ENCODE results near the gene ALDH5A1.
A peak's percentile ranks its signal among the peaks of the same experiment; 100 is the strongest.
"Not testable (repeated sequence)": the region's sequence is repeated elsewhere in the genome, so short reads cannot be mapped to it uniquely, and the experiment has no call there.

Gene ALDH5A1

DNA sequence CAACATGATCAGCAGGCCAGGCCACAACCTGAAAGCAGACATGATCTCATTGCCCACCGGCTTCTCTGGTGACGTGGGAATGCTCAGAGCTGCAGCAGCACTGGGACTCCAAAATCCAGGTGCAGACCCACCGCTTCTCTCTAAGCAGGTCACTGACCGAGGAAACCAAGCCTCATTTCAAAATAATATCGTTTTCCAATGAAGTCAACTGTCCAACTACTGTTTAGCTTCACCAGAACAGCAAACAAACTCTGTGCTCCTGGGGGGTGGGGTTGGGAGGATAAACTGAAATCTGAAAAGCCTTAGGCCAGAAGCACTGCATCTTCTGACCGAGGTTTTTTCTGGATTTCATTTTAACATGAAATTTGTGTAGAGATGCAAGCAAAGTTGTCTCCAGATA is 5.3 kb upstream of the ALDH5A1 start, which contains the start of gene GPLD1:
GPLD1 (minus strand) TSS at position 109 of the 400 bp plus-strand sequence; CDS start at position 42, 67 bp downstream.
- no peak for DNase-seq

DNA sequence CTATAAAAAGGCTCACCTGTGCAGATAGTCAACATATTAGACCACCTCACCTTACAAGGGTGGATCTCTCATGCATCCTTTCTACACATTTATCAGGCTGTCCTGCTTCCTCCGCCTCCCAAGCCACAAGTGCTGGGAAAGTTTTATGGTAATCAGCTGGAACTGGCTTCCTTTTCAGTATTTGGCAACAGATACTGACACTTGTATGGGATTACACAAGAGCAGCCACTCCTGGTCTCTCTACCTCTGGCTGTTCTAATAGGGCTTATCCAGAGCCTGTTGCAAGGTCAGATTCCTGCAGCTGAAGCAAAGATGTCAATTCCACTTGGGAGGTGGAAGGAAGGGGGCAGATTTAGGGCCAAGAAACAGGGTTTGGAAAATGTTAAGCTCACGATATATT is 4.9 kb upstream of the ALDH5A1 start:
- no peak for DNase-seq

DNA sequence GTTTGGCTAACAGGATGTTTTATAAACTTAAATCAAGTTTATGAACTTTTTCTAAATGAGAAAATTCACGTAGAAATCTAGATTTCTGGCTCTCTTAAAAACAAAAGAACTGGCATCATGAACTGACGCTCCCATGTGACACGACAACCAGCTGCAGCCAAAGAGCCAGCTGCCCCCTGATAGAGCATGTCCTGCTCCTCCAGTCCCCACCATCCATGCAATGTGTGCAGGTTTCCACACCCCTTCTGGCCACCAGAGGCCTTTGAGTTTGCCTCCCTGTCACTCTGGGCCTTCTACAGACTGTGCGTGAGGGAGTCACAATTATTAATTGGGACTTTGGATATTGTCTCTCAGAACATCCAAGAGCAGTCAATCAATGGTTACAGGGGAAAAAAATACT is 3.8 kb upstream of the ALDH5A1 start:
- no peak for DNase-seq

DNA sequence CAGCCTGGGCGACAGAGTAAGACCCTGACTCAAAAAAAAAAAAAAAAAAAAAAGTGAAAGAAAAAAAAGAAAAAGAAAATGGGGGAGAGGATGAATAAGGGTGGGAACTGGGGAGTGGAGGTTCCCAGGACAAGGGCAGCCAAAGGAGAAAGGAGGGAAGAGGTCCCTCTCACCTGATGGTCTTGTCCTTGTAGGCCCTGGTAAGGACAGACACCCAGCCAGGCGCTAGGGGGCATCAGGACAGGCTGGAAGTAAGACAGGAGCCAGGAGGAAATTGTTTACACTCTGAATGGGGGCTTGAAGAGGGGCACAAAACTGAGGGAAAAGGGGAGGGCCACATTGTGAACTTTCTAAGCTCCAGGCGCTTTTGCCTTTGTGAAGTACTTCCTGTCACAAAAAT is 2.3 kb upstream of the ALDH5A1 start:
- no peak for DNase-seq

DNA sequence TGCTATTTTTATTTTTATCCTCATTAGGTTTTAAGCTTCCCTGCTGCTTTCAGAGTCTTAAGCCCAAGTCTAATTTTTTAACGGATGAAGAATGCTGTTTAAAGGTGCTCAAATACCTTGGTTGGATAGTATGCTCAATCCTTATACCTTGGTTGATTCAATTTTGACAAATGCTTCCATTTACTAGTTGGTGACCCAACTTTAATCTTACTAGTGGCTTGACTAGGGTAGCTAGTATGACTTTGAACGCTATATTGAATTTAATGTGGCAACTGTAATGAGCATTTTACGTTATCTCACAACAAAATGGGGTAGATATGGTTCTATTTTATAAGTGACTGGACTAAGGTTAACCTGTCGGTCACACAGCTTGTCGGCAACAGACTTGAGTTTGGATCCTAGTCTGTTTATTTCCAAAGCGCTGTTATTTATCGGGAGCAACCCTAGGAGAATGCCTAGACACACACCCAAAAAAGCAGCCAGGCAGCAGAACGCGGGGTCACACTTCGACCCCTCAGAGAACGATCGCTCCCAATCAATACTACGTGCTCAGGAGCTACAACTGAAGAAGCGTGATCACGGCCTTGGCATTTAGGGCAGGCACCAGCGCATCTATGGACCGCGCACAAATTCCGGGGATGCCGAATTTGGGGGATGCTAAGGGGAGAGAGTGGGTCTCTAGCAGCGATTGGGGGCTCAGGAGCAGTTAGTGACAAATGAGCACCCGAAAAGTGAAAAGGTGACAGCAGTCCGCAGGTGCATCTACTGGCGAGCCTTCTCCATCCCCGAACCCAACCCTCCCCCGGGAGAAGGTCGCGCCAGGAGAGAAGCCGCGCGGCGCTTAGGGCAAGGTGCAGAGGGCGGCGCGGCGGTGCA is 586 bp upstream of the ALDH5A1 start:
- no peak for DNase-seq

DNA sequence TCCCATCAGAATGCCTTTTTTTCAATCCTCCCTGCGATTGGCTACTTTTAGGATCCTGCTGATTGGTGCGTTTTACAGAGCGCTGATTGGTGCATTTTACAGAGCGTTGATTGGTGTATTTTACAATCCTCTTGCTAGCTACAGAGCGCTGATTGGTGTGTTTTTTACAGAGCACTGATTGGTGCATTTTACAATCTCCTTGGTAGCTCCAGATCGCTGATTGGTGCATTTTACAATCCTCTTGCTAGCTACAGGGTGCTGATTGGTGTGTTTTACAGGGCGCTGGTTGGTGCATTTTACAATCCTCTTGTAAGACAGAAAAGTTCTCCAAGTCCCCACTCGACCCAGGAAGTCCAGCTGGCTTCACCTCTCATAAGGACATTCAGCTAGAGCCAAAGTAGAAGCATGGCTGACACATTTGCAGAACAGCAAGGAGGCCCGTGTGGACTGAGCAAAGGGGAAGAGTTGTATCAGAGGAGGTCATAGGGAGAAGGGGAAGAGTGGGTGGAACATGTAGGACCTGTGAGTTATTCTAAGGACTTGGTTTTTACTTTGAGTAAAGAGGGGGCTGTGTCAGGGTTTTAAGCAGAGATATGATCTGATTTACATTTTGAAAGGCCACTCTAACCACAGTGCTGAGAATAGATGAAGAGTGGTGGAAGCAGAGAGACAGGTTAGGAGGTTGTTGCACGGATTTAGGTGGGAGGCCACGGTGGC is 2.6 kb downstream of the ALDH5A1 start:
- DNase-seq, result no peak

DNA sequence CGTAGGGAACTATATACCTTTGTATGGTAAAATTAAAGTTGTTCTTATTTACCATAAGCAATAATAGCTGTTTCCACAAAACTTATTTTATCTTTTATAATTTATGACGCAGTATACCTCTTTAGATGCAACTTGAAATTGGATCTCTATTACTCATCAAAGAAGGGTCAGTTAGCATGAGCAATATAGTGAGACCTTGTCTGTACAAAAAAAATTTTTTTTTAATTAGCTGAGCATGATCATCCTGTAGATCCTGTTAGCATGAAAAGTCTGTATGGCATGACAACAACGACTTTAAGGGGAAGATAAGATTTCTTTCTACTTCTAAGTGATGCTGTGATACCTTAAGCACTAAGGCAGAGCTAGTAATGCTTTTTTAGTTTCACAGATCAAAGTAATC is 5.9 kb downstream of the ALDH5A1 start:
- DNase-seq, result no peak

DNA sequence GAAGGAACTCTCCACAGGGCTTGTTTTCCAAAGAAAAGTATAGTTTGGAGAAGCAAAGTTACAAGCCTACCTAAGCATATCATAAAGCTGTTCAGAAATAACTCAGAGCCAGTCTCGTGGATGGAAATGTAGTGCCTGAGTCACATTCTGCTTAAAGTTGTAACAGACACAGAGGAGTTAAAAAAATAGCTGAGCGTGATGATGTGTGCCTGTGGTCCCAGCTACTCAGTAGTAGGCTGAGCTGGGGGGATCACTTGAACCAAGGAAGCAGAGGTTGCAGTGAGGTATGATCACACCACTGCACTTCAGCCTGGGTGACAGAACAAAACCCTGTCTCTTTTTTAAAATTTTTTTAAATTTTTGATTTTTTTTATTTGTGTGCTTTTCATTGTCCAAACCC is 6.6 kb downstream of the ALDH5A1 start:
- DNase-seq, result no peak

DNA sequence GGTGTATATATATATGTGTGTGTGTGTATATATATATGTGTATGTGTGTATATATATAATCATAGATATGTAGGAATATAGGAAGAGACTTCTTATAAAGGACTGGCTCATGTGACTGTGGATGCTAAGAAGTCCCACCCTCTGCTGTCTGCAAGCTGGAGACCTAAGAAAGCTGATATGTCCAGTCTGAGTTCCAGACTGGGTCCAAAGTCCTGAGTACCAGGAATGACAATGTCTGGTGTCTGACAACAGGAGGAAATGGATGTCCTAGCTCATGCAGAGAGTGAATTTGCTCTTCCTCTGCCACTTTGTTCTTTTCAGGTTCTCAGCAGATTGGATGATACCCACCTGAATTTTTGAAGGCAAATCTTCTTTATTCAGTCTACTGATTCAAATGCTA is 7.1 kb downstream of the ALDH5A1 start:
- no peak for DNase-seq

DNA sequence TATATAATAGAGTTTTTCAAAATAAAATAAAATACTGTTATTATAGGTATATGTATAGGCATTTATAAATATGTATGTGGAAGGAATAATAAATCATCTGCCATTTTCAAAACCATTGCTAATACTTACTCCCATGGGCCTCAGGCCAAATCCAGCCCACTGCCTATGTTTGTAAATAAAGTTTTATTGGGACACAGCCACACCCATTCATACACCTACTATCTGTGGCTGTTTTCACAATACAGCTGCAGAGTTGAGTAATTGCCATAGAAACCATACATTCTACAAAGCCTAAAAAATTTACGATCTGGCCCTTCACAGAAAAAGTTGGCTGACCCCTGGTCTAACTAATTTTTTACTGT is 9.5 kb downstream of the ALDH5A1 start:
- no peak for DNase-seq

DNA sequence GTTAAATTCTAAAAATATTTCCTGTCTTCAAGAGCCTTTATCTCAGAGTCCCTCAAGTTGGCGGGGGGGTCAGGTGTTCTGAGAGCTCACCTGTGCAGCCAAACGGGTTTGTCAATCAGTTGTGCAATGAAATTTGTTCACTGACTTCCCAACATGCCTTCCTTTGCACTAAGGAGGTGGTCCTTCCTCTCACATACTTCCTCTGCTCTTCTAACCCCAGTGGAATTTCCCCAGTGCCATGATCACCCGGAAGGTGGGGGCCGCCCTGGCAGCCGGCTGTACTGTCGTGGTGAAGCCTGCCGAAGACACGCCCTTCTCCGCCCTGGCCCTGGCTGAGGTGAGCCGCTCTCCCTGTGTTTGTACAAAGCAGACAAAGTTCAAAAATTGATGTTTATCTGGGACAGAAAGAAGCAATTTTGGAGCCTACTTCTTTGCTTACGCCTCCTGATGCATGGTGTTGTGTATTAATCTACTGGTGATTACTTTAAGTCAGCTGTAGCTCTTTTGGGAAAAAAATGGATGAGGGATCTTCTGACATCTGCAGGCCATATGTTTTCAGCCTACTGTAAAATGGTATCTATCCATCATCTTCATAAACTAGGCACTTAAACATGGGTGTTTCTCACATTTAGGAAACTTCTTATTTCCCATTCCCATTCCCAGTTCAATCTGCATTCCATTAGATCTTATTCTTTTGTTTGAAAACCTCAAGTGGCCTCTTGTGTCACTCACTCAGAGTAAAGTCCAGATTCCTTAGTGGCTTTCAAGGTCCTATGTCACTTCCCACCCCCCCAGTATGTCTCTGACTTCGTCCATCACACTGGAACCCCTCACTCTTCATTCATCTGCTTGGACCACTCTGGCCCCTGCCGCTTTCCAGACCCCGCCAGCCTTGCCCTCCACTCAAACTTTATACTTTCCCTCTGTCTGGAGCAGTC is 10.1 kb downstream of the ALDH5A1 start:
- DNase-seq, result no peak

DNA sequence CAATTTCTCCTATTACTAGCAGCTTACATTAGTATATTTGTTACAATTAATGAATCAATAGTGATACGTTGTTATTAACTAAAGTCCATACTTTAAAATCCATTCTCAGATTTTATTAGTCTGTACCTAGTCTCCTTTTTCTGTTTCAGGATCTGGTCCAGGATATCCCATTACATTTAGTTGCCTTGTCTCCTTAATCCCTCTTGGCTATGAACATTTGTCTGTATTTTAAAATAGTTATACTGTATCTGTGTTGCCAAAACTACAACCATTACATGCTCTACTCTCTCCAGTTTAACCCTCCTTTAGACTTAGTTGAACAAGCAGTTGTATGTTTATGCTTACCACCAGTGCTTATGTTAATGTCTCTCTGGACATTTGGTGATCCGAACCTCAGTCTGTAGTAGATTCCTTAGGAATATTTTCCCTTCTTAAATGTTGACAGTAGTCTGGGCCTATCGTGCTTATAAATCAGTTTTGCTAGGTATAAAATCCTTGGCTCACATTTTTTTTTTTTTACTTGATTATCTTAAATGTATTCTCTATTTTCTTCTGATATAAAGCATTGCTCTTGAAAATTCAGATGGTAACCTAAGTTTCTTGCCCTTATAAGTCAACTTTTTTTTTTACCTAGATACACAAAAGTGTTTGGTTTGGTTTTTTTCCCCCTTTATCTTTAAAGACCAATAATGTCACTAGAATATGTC is 12.2 kb downstream of the ALDH5A1 start:
- DNase-seq, result no peak

DNA sequence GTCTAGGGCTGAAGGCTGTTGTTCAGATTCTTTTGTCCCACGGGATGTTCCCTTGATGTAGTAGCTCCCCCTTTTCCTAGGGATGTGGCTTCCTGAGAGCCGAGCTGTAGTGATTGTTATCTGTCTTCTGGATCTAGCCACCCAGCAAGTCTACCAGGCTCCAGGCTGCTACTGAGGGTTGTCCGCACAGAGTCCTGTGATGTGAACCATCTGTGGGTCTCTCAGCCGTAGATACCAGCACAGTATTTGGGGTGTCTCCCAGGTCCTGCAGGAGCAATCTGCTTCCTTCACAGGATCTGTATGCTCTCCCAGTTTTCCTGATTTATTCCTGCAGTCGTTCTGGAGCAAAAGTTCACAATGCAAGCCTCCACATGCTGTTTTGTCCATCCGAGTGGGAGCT is 17.2 kb downstream of the ALDH5A1 start:
- DNase-seq, result not testable (repeated sequence)

DNA sequence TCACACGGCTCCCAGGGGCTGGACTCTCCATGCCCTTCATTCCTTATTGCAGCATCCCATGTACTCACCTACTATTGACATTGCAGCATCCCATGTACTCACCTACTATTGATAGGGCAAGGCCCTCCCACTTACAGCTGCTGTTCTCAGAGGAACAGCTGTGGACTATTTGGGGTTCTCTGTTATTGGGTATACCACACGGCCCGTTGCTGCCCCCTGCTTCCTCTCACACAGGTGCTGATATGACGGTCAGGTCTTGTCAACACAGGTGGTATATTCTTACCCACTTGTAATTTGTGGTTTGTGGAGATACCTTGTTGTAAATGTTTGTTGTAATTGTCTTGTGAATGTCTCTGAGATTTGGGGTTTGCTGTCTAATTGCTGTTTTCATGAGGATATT is 18.8 kb downstream of the ALDH5A1 start:
- no peak for DNase-seq

DNA sequence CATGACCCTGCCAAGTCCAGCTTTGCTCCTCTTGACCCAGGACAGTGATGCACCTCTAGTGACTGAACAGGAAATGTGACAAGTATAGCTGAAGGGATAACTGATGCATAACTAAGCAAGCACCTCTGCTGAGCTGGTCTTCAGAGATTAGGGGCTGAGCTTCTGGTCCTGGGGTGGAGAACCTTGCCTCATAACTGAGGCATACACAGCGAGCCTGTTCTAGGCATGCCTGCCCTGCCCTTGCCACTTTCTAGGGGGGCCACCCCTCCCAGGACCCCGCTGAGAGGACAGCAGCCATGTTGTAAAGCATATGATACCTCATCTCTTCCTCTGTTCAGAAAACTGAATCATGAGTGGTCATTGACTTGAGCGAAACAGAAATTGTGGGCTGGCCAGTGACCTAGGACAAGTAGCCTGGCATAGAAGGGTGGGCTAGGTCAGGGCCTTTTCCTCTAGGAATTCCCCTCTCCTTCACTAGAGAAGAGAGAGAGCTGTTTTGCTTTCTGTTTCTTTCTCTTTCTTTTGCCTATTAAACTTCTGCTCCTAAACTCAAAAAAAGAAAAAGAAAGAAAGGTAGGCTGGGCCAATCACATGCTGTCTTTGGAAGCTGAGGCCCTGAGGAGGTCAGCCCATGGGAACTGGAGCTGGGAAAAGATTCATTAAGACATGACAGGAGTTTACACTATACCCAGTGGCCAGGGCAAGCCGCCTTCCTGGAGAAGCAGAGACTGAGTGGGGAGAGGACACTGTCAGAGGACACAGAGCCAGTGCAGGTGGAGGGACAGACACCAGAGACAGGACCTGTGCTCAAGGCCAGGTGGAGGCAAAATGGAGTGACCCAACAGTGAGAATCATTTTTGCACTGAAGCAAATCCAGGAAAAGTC is 23.1 kb downstream of the ALDH5A1 start:
- DNase-seq, result no peak

DNA sequence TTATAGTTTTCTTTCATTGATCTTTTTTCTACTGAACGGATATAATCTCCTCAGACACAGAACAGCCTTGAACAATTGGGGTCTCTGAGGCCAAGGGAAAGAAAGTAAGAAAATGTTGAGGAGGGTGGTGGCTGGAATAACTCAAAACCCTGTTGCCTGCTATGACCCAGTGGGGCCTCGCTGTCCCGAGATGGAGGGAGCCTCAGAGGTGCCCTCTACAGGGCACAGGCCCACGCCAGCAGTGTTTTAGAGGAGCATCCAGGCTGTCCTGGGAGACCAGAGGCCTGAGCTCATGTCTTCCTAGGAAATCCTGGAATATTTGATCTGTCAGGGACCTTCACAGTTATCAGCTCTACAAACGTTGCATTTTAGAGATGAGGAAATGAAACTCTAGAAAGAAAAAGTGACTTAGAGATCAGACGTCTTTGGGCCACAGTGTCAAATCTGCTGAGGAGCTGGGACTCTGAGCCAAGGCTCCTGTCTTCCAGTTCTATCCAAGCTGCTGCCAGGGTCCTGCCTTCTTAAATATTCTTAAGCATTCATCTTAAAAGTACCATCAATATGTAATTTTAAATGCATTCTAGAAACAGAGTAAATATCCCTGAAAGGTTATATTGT is 26.3 kb downstream of the ALDH5A1 start:
- peak; percentile 19 to 22 for DNase-seq

DNA sequence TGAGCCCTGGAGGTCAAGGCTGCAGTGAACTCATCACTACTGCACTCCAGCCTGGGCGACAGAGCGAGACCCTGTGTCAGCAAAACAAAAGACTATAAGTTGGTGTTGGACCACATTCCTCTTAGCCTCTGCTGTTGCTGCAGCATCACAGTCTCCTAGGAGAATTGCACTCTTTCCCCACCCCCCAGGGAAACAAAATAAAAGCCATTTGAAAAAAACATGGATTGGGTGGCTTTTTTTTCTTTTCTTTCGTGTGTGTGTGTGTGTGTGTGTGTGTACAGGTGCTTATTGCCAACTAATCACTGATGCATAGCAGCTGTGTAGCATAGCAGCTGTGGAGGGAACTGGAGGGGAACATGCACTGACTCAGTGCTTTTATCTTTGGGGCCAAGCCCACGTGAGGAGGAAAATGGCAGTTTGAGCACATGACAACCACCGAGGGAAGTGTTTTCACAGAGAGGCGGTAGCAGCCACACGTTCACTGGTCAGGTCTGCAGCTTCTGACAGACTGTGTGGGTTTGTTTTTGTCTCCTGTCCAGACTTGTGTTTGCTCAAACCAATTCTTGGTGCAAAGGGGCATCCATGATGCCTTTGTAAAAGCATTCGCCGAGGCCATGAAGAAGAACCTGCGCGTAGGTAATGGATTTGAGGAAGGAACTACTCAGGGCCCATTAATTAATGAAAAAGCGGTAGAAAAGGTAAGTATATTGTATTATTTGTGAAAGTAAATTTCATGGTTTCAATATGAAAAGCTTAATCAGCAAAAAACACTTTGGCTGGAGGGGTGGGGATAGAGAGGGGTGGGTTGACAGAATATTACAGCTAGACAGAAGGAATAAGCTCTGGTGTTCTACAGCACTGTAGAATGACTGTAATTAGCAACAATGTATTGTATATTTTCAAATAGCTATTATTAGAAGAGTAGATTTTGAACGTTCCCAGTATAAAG is 27.7 kb downstream of the ALDH5A1 start:
- DNase-seq, result no peak

DNA sequence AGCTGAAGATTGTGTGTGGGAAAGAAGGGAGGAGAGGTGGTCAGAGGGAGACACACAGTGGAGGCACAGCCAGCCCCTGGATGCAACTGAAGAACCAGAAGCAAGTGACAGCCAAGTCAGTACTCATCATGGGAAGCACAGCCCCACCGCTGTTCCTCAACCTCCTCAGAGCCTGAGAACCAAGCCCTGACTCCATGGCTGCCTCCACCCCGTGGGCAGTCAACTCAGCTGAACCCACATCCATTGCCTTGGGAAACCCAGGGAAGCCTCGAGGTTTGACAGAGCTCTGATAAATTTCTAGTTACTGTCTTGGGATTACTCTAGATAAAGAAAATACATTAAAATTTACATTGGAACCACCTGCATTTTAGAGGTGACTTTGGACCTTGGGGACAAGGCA is 29.6 kb downstream of the ALDH5A1 start:
- no peak for DNase-seq

DNA sequence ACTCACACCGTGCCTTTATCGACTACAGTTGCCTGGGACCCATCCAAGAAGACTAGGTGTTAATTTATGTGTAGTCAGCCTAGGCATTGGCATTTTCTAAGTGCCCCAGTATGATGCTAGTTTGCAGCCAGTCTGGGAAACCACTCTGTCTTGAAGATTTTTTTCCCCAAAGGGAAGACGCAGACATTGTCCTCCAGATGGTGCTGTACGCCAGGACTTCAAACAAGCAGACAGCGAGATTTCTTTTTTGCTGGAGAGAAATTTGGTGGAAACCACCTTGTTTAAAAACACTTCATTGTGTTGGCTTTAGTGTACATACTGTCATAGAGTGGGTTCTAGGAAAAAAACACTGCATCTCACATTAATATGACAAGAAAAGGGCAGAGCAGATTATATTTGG is 30.0 kb downstream of the ALDH5A1 start:
- DNase-seq, result no peak

DNA sequence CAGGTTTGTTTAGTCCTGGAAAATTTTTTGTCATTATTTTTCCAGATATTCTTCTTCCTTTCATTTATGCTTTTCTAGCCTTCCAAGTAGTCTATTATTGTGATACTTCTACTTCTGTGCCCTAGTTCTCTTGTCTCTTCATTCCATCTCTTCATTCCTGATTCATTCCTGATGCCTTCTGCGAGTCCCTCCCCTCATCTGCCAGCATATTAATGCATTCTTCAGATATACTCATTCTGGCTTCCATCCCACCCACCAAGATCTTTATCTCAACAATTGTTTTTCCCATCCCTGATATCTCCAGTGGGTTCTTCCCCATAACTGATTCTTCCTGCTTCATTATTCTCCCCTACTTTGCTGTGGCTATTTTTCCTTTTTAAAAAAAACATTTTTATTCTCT is 35.2 kb downstream of the ALDH5A1 start:
- DNase-seq, result no peak
